ENCODE results near the gene REXO5. TPM values are rescaled to one million over a fixed set of nuclear protein-coding genes. Genes with fewer than 3 reads are reported as not detected.

REXO5 gene
- 3.5 and 4.2 TPM in 2 replicates for total RNA-seq

GRCh38 chr16:20806168-20807050 lies at the start of gene REXO5, which contains the start of gene ERI2:
TSS of gene REXO5 (plus strand) at chr16:20806527. CDS start at chr16:20806954, 427 bp downstream.
TSS of gene ERI2 (minus strand) at chr16:20806472. CDS start at chr16:20806430, 42 bp downstream.

GRCh38 chr16:20763461-20764232 lies 42.7 kb upstream of the REXO5 start, which contains the start of gene ACSM3:
TSS of gene ACSM3 (plus strand) at chr16:20764014. CDS start at chr16:20770035, 6,021 bp downstream.

Other genes with a start within 250 kb of the REXO5 start
- 0.05 and 0.07 TPM in 2 replicates for gene ACSM2B, start 230.2 kb upstream of the REXO5 start, total RNA-seq
- gene ACSM1, start 108.8 kb upstream of the REXO5 start, total RNA-seq: not detected in 2 replicates
- 34.0 and 36.2 TPM in 2 replicates for gene THUMPD1, start 64.7 kb upstream of the REXO5 start, total RNA-seq
- gene ACSM3, start 42.5 kb upstream of the REXO5 start, total RNA-seq: 0.33 and 0.44 TPM in 2 replicates
- gene ERI2, start 55 bp upstream of the REXO5 start, total RNA-seq: 9.0 and 9.2 TPM in 2 replicates
- gene DCUN1D3, start 93.8 kb downstream of the REXO5 start, total RNA-seq: 28.7 and 29.2 TPM in 2 replicates
- 36.6 and 59.3 TPM in 2 replicates for gene LYRM1, start 94.2 kb downstream of the REXO5 start, total RNA-seq